HepG2 (cell line): ENCODE data around the gene C6orf132. TPM values are rescaled to one million over a fixed set of nuclear protein-coding genes. Genes with fewer than 3 reads are reported as not detected.
A peak's percentile ranks its signal among the peaks of the same experiment; 100 is the strongest.

Experiments
- AHR ChIP-seq: IDR thresholded peaks from 2 replicates; pipeline ENCODE4 v1.6.1; 2018; ENCODE audit warnings: missing genetic modification reagents, missing compliant biosample characterization
- CENPBD1 ChIP-seq: sonication (generic); formaldehyde crosslinking; IDR thresholded peaks from 2 replicates; pipeline ENCODE4 v1.8.0; 2022; ENCODE audit warnings: missing genetic modification reagents, low read depth, mild to moderate bottlenecking, borderline replicate concordance
- GABPB1 ChIP-seq: IDR thresholded peaks from 2 replicates; pipeline ENCODE4 v1.6.1; 2016; ENCODE audit warnings: mild to moderate bottlenecking, missing genetic modification reagents, moderate library complexity, missing compliant biosample characterization
- HHEX ChIP-seq: IDR thresholded peaks from 2 replicates; pipeline ENCODE4 v1.6.1; 2016; ENCODE audit warnings: control low read depth
- IKZF5 ChIP-seq: IDR thresholded peaks from 2 replicates; pipeline ENCODE4 v1.6.1; 2018; ENCODE audit warnings: missing genetic modification reagents, mild to moderate bottlenecking, missing compliant biosample characterization
- MYPOP ChIP-seq: sonication (generic); formaldehyde crosslinking; IDR thresholded peaks from 2 replicates; pipeline ENCODE4 v1.8.1; 2023; ENCODE audit warnings: mild to moderate bottlenecking, moderate library complexity, missing genetic modification reagents
- NKX3-1 ChIP-seq: sonication (generic); formaldehyde crosslinking; IDR thresholded peaks from 2 replicates; pipeline ENCODE4 v1.5.0; 2020; ENCODE audit warnings: missing genetic modification reagents
- NRL ChIP-seq: sonication (generic); formaldehyde crosslinking; IDR thresholded peaks from 2 replicates; pipeline ENCODE4 v1.5.0; 2020; ENCODE audit warnings: missing genetic modification reagents, mild to moderate bottlenecking, moderate library complexity, borderline replicate concordance
- PAWR ChIP-seq: sonication (generic); formaldehyde crosslinking; IDR thresholded peaks from 2 replicates; pipeline ENCODE4 v1.4.0; 2020; ENCODE audit warnings: missing genetic modification reagents, mild to moderate bottlenecking, borderline replicate concordance
- SIN3B ChIP-seq: fragments of 150-350 bp; IDR thresholded peaks from 2 replicates; pipeline ENCODE4 v1.6.1; 2014; ENCODE audit warnings: low read length
- ZBTB10 ChIP-seq: sonication (generic); formaldehyde crosslinking; IDR thresholded peaks from 2 replicates; pipeline ENCODE4 v1.4.0; 2020; ENCODE audit warnings: missing genetic modification reagents, borderline replicate concordance
- ZNF34 ChIP-seq: sonication (generic); formaldehyde crosslinking; IDR thresholded peaks from 2 replicates; pipeline ENCODE4 v1.4.0; 2020; ENCODE audit warnings: mild to moderate bottlenecking, missing genetic modification reagents, borderline replicate concordance
- ZNF7 ChIP-seq: IDR thresholded peaks from 2 replicates; pipeline ENCODE4 v1.6.1; 2016; ENCODE audit warnings: missing biosample characterization, missing genetic modification reagents
- polyA plus RNA-seq, 8 experiments: library from polyadenylated mRNA; depleted of rRNA in 3 of 8; stranded (reverse) in 7 of 8; unstranded in 1 of 8; fragments of >200 nt; fragmentation: Illumina TruSeq in 4 of 8; extraction: Trizol in 4 of 8; gene quantifications; 2 replicates each; pipeline versions ENCODE4 v1.2.1 to v1.2.3, GENCODE V29; 2011 to 2016; ENCODE audit warnings: low read depth in 4 of 8, missing spikeins in 1 of 8, mixed read lengths in 1 of 8; ENCODE audit not compliant: insufficient read depth in 1 of 8
- total RNA-seq, 5 experiments: library from RNA; depleted of rRNA; stranded (reverse); fragments of >200 nt; fragmentation: Illumina TruSeq; extraction: Trizol; gene quantifications; 2 replicates each; pipeline ENCODE4 v1.2.3, GENCODE V29; 2016; ENCODE audit warnings: low read depth in 1 of 5
- TF ChIP-seq, protein P1 (sequence below): sonication (generic); formaldehyde crosslinking; IDR thresholded peaks from 2 replicates; pipeline ENCODE4 v1.4.0; 2020; ENCODE audit warnings: mild to moderate bottlenecking, missing genetic modification reagents, borderline replicate concordance

C6orf132 gene
- total and polyA plus RNA-seq, 2 of the 13 experiments (the other 11 are each of a cell fraction or from before 2014, with no cell fraction given), result 0.78 to 3.0 TPM

GRCh38 chr6:42104095-42104803 is 38.2 kb downstream of the C6orf132 start (continued):
- TF ChIP-seq ZNF34 (CRISPR knock-in tag) (no peak), IKZF5 (peak; percentile 26; the same call in 1 of the 2 replicates), CENPBD1 (CRISPR knock-in tag) (no peak), HHEX (CRISPR knock-in tag) (no peak), SIN3B (no peak), ZNF7 (CRISPR knock-in tag) (no peak), GABPB1 (peak; percentile 35; the same call in 1 of the 2 replicates), NRL (no peak), MYPOP (CRISPR knock-in tag) (no peak), AHR (CRISPR knock-in tag) (no peak), NKX3-1 (CRISPR knock-in tag) (no peak), PAWR (CRISPR knock-in tag) (no peak), ZBTB10 (CRISPR knock-in tag) (no peak)
- TF ChIP-seq, protein P1, sequence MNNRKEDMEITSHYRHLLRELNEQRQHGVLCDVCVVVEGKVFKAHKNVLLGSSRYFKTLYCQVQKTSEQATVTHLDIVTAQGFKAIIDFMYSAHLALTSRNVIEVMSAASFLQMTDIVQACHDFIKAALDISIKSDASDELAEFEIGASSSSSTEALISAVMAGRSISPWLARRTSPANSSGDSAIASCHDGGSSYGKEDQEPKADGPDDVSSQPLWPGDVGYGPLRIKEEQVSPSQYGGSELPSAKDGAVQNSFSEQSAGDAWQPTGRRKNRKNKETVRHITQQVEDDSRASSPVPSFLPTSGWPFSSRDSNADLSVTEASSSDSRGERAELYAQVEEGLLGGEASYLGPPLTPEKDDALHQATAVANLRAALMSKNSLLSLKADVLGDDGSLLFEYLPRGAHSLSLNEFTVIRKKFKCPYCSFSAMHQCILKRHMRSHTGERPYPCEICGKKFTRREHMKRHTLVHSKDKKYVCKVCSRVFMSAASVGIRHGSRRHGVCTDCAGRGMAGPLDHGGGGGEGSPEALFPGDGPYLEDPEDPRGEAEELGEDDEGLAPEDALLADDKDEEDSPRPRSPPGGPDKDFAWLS (CRISPR knock-in tag), result no peak
